K562 (cell line): ENCODE results near the gene AIFM1. TPM values are rescaled to one million over a fixed set of nuclear protein-coding genes. Genes with fewer than 3 reads are reported as not detected.

Experiments used
- FOS ChIP-seq: IDR thresholded peaks from 3 replicates; pipeline ENCODE4 v1.6.1; 2011; ENCODE audit not compliant: insufficient read length; ENCODE audit errors: extremely low read depth
- HSF4 ChIP-seq: fragments of 250-450 bp; sonication (Bioruptor Pico); IDR thresholded peaks from 2 replicates; pipeline ENCODE4 v2.1.2; 2022; ENCODE audit warnings: mild to moderate bottlenecking, moderate library complexity, borderline replicate concordance
- JUN ChIP-seq, 2 experiments: sonication (generic) in 1 of 2; formaldehyde crosslinking in 1 of 2; IDR thresholded peaks; 2 replicates each; pipeline versions ENCODE4 v1.6.1 to v1.8.0; 2012 to 2022; ENCODE audit warnings: borderline replicate concordance in 2 of 2, mild to moderate bottlenecking in 2 of 2, improper control_type of control experiment in 1 of 2, low read depth in 1 of 2, low read length in 1 of 2, missing genetic modification reagents in 1 of 2
- THRAP3 ChIP-seq: fragments of 450-650 bp; IDR thresholded peaks from 2 replicates; pipeline ENCODE4 v1.6.1; 2016; ENCODE audit warnings: mild to moderate bottlenecking, inconsistent platforms, borderline replicate concordance
- ZNF263 ChIP-seq: sonication (generic); formaldehyde crosslinking; IDR thresholded peaks from 2 replicates; pipeline ENCODE4 v1.8.0; 2022; ENCODE audit warnings: mild to moderate bottlenecking, missing genetic modification reagents, borderline replicate concordance
- polyA plus RNA-seq, 8 experiments: library from polyadenylated mRNA; depleted of rRNA in 4 of 8; stranded (reverse) in 5 of 8; unstranded in 3 of 8; fragments of >200 nt; fragmentation: Nextera tagmentation in 2 of 8; fragmentation: Illumina TruSeq in 1 of 8; extraction: Ambion mirVana in 2 of 8; extraction: Trizol in 1 of 8; gene quantifications; 2 replicates each; pipeline versions ENCODE4 v1.2.1 to v1.2.3, GENCODE V29; 2011 to 2014; ENCODE audit warnings: inconsistent platforms in 1 of 8, missing spikeins in 1 of 8
- total RNA-seq, 7 experiments: library from RNA; depleted of rRNA in 6 of 7; stranded (reverse); fragments of >200 nt in 6 of 7; fragmentation: Illumina TruSeq in 2 of 7; extraction: Trizol in 2 of 7; gene quantifications; 2 replicates each; pipeline versions ENCODE4 v1.2.1 to v1.2.3, GENCODE V29; 2011 to 2021; ENCODE audit warnings: low replicate concordance in 1 of 7
- TF ChIP-seq, protein P1 (sequence below): fragments of 450-650 bp; IDR thresholded peaks from 2 replicates; pipeline ENCODE4 v1.6.1; 2018; ENCODE audit not compliant: partially characterized antibody
- TF ChIP-seq, protein P2 (sequence below): fragments of 450-650 bp; formaldehyde crosslinking; IDR thresholded peaks from 2 replicates; pipeline ENCODE4 v1.4.0; 2022; ENCODE audit warnings: missing genetic modification characterization
- TF ChIP-seq, protein P3 (sequence below): sonication (generic); formaldehyde crosslinking; IDR thresholded peaks from 2 replicates; pipeline ENCODE4 v1.8.0; 2022; ENCODE audit warnings: missing genetic modification reagents, mild to moderate bottlenecking, borderline replicate concordance

The AIFM1 gene
- total and polyA plus RNA-seq, 9 of the 15 experiments (the other 6 are each of a cell fraction or from before 2014, with no cell fraction given): 51.0 to 117 (median 91.2) TPM

DNA sequence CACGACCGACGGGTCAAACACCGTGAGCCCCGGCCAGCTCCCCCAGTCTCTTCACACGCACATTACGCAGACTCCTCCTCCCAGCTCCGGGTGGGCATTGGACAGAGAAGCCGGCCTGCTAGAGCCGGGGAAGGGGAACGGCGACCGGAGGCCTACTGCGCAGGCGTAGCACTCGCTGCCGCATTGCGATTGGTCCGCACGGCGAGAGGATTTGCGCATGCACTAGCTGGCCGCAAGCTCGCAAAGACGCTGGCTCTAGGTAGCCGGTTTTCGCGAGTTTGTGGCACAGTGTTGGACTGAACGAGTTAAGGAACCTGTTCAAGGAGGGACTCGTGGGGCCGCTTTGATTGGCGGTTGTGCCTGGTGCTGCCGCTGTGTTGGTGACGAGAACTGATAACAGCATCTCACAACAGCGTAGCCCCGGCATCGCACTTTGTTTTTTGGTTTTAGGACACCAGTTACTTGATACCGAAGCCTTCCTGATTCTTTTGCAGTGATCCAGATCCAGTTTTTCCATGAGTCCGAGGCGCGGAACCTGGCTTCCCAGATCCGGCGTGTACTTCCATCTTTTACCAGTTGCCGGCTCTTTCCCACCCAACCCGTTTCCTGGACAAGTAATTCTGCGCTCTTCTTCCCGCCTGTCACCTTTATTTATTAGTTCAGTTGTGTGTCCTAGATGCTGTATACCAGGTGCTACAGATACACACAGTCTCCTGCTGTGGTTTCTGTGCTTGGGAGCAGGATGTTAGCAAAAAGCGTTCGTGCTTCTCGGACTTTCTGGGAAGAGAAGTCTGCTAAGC is at the start of gene AIFM1 (continued):
- TF ChIP-seq, protein P1, sequence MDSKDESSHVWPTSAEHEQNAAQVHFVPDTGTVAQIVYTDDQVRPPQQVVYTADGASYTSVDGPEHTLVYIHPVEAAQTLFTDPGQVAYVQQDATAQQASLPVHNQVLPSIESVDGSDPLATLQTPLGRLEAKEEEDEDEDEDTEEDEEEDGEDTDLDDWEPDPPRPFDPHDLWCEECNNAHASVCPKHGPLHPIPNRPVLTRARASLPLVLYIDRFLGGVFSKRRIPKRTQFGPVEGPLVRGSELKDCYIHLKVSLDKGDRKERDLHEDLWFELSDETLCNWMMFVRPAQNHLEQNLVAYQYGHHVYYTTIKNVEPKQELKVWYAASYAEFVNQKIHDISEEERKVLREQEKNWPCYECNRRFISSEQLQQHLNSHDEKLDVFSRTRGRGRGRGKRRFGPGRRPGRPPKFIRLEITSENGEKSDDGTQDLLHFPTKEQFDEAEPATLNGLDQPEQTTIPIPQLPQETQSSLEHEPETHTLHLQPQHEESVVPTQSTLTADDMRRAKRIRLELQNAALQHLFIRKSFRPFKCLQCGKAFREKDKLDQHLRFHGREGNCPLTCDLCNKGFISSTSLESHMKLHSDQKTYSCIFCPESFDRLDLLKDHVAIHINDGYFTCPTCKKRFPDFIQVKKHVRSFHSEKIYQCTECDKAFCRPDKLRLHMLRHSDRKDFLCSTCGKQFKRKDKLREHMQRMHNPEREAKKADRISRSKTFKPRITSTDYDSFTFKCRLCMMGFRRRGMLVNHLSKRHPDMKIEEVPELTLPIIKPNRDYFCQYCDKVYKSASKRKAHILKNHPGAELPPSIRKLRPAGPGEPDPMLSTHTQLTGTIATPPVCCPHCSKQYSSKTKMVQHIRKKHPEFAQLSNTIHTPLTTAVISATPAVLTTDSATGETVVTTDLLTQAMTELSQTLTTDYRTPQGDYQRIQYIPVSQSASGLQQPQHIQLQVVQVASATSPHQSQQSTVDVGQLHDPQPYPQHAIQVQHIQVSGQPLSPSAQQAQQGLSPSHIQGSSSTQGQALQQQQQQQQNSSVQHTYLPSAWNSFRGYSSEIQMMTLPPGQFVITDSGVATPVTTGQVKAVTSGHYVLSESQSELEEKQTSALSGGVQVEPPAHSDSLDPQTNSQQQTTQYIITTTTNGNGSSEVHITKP: peak; percentile 10
- TF ChIP-seq HSF4: no peak
- TF ChIP-seq, protein P2, sequence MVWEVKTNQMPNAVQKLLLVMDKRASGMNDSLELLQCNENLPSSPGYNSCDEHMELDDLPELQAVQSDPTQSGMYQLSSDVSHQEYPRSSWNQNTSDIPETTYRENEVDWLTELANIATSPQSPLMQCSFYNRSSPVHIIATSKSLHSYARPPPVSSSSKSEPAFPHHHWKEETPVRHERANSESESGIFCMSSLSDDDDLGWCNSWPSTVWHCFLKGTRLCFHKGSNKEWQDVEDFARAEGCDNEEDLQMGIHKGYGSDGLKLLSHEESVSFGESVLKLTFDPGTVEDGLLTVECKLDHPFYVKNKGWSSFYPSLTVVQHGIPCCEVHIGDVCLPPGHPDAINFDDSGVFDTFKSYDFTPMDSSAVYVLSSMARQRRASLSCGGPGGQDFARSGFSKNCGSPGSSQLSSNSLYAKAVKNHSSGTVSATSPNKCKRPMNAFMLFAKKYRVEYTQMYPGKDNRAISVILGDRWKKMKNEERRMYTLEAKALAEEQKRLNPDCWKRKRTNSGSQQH (CRISPR knock-in tag): no peak
- no peak for TF ChIP-seq FOS
- TF ChIP-seq THRAP3: peak; percentile 96; the same call in 1 of the 2 replicates
- peak; percentile 36; the same call in 1 of the 2 replicates for TF ChIP-seq JUN (IDR thresholded peaks at IDR 0.05; ENCODE audit: borderline replicate concordance, low read depth, low read length)
- TF ChIP-seq JUN (CRISPR knock-in tag; IDR thresholded peaks at IDR 0.05; ENCODE audit: borderline replicate concordance): no peak
- TF ChIP-seq, protein P3, sequence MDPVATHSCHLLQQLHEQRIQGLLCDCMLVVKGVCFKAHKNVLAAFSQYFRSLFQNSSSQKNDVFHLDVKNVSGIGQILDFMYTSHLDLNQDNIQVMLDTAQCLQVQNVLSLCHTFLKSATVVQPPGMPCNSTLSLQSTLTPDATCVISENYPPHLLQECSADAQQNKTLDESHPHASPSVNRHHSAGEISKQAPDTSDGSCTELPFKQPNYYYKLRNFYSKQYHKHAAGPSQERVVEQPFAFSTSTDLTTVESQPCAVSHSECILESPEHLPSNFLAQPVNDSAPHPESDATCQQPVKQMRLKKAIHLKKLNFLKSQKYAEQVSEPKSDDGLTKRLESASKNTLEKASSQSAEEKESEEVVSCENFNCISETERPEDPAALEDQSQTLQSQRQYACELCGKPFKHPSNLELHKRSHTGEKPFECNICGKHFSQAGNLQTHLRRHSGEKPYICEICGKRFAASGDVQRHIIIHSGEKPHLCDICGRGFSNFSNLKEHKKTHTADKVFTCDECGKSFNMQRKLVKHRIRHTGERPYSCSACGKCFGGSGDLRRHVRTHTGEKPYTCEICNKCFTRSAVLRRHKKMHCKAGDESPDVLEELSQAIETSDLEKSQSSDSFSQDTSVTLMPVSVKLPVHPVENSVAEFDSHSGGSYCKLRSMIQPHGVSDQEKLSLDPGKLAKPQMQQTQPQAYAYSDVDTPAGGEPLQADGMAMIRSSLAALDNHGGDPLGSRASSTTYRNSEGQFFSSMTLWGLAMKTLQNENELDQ (CRISPR knock-in tag): peak; percentile 68; the same call in 1 of the 2 replicates
- TF ChIP-seq ZNF263: 0 out of 2 replicates have a peak, but pooled peaks have one; percentile 21
